GM18517 (cell line): ENCODE measurements around the gene TRIM38.
A peak's percentile ranks its signal among the peaks of the same experiment; 100 is the strongest.
"Not testable (repeated sequence)": the region's sequence is repeated elsewhere in the genome, so short reads cannot be mapped to it uniquely, and the experiment has no call there.

Experiments
- ATAC-seq: cut with Tn5 transposase; IDR thresholded peaks from one replicate; pipeline ENCODE4 v1.9.1; 2021; ENCODE audit warnings: mild to moderate bottlenecking, moderate library complexity; ENCODE audit not compliant: unreplicated experiment

Gene TRIM38

GRCh38 chr6:25962149-25963127 lies at the start of gene TRIM38:
TRIM38 (plus strand) TSS chr6:25962802; CDS start chr6:25966523, 3,721 bp downstream.
- ATAC-seq = peak; percentile 85

GRCh38 chr6:25913741-25914140 lies 48.9 kb upstream of the TRIM38 start:
- no peak for ATAC-seq

- ATAC-seq = no peak
Observed at GRCh38 chr6:25916330-25916729, 46.3 kb upstream of the TRIM38 start.

- ATAC-seq = no peak
Observed at GRCh38 chr6:25916789-25917490, 45.7 kb upstream of the TRIM38 start.

- no peak for ATAC-seq
Observed at GRCh38 chr6:25918083-25918683, 44.4 kb upstream of the TRIM38 start.

- no peak for ATAC-seq
Observed at GRCh38 chr6:25919657-25920056, 42.9 kb upstream of the TRIM38 start.

- ATAC-seq = no peak
Observed at GRCh38 chr6:25921525-25922203, 40.9 kb upstream of the TRIM38 start.

- no peak for ATAC-seq
Observed at GRCh38 chr6:25922301-25922700, 40.3 kb upstream of the TRIM38 start.

- no peak for ATAC-seq
Observed at GRCh38 chr6:25925876-25926275, 36.7 kb upstream of the TRIM38 start.

GRCh38 chr6:25927178-25927577 lies 35.4 kb upstream of the TRIM38 start:
- no peak for ATAC-seq

GRCh38 chr6:25927756-25928216 lies 34.8 kb upstream of the TRIM38 start:
- no peak for ATAC-seq

- no peak for ATAC-seq
Observed at GRCh38 chr6:25928562-25929324, 33.9 kb upstream of the TRIM38 start.

GRCh38 chr6:25929785-25930184 lies 32.8 kb upstream of the TRIM38 start:
- ATAC-seq = not testable (repeated sequence)

GRCh38 chr6:25930532-25931410 lies 31.8 kb upstream of the TRIM38 start, which contains the start of gene SLC17A2:
SLC17A2 (minus strand) TSS chr6:25930691; CDS start chr6:25925796, 4,895 bp downstream.
- ATAC-seq = no peak

- ATAC-seq = no peak
Observed at GRCh38 chr6:25931411-25931709, 31.2 kb upstream of the TRIM38 start.

GRCh38 chr6:25934156-25934555 lies 28.4 kb upstream of the TRIM38 start:
- no peak for ATAC-seq

- ATAC-seq = no peak
Observed at GRCh38 chr6:25934735-25935313, 27.8 kb upstream of the TRIM38 start.

GRCh38 chr6:25935953-25936352 lies 26.6 kb upstream of the TRIM38 start:
- ATAC-seq = no peak

GRCh38 chr6:25939593-25939992 lies 23.0 kb upstream of the TRIM38 start:
- ATAC-seq = no peak
